Measurements from ENCODE around the gene BSN. TPM values are rescaled to one million over a fixed set of nuclear protein-coding genes. Genes with fewer than 3 reads are reported as not detected.

The BSN gene
- total RNA-seq, 4 donors from 2014 or later, result under 0.01 to 0.32 (median 0.27) TPM; not detected in 1

DNA sequence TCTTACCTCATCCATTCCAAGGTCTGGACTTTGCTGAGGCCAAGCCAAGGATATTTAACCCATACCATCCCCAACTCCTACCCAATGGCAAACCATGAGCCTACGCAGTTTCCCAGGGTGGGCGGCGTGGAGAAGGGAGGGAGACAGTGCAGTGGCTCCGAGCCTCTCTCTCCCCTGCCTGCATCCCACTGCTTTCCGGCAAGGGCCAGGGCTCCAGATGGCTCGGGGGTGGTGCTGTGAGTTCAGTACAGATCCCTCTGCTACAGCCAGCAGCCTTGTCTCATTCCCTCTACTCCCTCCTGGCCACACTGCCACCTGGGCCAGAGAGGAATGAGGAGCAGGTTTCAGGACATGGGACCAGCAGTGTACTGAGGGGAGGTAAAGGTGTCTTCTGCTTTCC is 75.6 kb downstream of the BSN start:
- no peak overlapping the region for H3K4me3 ChIP-seq
- no peaks in the 10 kb centered on the region for H3K9me3 ChIP-seq
- no peaks in the 10 kb centered on the region for H3K4me1 ChIP-seq
- H3K27ac ChIP-seq, result no peak overlapping the region
- no peaks in the 10 kb centered on the region for H3K36me3 ChIP-seq
- WGBS, 2 donors (ENCODE audit: low coverage in 1 of 2), result 89% methylated on average over 6 of the region's 6 CpGs; no CpG with 5 or more reads in 1 of the 2 donors
- TF ChIP-seq EP300 (IDR thresholded peaks at IDR 0.05; ENCODE audit: low read depth) (no peak), CTCF (IDR thresholded peaks at IDR 0.05) (no peak), POLR2A (IDR thresholded peaks at IDR 0.05) (no peak), POLR2AphosphoS5 (IDR thresholded peaks at IDR 0.05) (no peak)
- intact Hi-C loops (cut with DNase I; ENCODE audit: low total_unique reads), result no loop called here
- no peak for DNase-seq
- in situ Hi-C loops (cut with MboI; ENCODE audit: low pct_ligation_motif_present in 1 of 4, low pct_unique_long_range_greater_than_20kb in 1 of 4, low sequenced_read_pairs in 3 of 4), result loop anchor here in 1 of 4 donors (10.0 kb wide), 1 partner anchor 55 kb away; no protein-coding TSS in a partner anchor
- H3K27me3 ChIP-seq, result peaks cover 5% of the 10 kb centered on the region

- H3K27ac ChIP-seq, result no peak overlapping the region
- TF ChIP-seq POLR2A (IDR thresholded peaks at IDR 0.05) (no peak), POLR2AphosphoS5 (IDR thresholded peaks at IDR 0.05) (no peak), EP300 (IDR thresholded peaks at IDR 0.05; ENCODE audit: low read depth) (no peak), CTCF (IDR thresholded peaks at IDR 0.05) (no peak)
- intact Hi-C loops (cut with DNase I; ENCODE audit: low total_unique reads), result no loop called here
- in situ Hi-C loops (cut with MboI; ENCODE audit: low pct_ligation_motif_present in 1 of 4, low pct_unique_long_range_greater_than_20kb in 1 of 4, low sequenced_read_pairs in 3 of 4), result loop anchor here in 1 of 4 donors (10.0 kb wide), 1 partner anchor 56 kb away; no protein-coding TSS in a partner anchor
- H3K9me3 ChIP-seq, result no peaks in the 10 kb centered on the region
- H3K4me3 ChIP-seq, result no peak overlapping the region
- 100% methylated on average over 1 of the region's 1 CpG; no CpG with 5 or more reads in 1 of the 2 donors for WGBS, 2 donors (ENCODE audit: low coverage in 1 of 2)
- no peaks in the 10 kb centered on the region for H3K4me1 ChIP-seq
- H3K36me3 ChIP-seq, result no peaks in the 10 kb centered on the region
- DNase-seq, result no peak
- H3K27me3 ChIP-seq, result peaks cover 5% of the 10 kb centered on the region
Measured at GRCh38 chr3:49630784-49631183, 76.5 kb downstream of the BSN start.

DNA sequence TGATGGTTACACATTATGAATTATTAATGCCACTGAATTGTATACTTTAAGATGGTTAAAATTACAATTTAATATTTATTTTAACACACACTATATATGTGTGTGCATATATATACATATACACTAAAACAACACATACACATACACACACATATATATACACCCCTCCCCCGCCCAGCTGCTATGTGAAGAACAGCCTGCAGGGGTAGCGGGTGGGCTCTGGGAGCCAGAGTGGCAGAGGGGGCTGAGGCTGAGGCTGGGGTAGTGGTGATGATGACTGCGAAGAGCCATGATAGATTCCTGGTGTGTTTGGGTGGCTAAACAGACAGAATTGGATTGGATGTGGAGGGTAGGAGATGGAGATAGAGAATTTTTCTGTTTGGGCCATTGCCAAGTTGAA is 80.5 kb downstream of the BSN start:
- no peak for DNase-seq
- 73 to 85% methylated on average over 3 of the region's 3 CpGs for WGBS, 2 donors (ENCODE audit: low coverage in 1 of 2)
- in situ Hi-C loops (cut with MboI; ENCODE audit: low pct_ligation_motif_present in 1 of 4, low pct_unique_long_range_greater_than_20kb in 1 of 4, low sequenced_read_pairs in 3 of 4), result loop anchor here in 1 of 4 donors (10.0 kb wide), 1 partner anchor 60 kb away; no protein-coding TSS in a partner anchor
- Histone ChIP-seq H3K9me3 (no peaks in the 10 kb centered on the region), H3K36me3 (no peaks in the 10 kb centered on the region), H3K4me3 (no peak overlapping the region), H3K4me1 (no peaks in the 10 kb centered on the region), H3K27ac (no peak overlapping the region), H3K27me3 (peaks cover 5% of the 10 kb centered on the region)
- TF ChIP-seq EP300 (IDR thresholded peaks at IDR 0.05; ENCODE audit: low read depth) (no peak), POLR2A (IDR thresholded peaks at IDR 0.05) (no peak), CTCF (IDR thresholded peaks at IDR 0.05) (no peak), POLR2AphosphoS5 (IDR thresholded peaks at IDR 0.05) (no peak)
- intact Hi-C loops (cut with DNase I; ENCODE audit: low total_unique reads), result no loop called here

DNA sequence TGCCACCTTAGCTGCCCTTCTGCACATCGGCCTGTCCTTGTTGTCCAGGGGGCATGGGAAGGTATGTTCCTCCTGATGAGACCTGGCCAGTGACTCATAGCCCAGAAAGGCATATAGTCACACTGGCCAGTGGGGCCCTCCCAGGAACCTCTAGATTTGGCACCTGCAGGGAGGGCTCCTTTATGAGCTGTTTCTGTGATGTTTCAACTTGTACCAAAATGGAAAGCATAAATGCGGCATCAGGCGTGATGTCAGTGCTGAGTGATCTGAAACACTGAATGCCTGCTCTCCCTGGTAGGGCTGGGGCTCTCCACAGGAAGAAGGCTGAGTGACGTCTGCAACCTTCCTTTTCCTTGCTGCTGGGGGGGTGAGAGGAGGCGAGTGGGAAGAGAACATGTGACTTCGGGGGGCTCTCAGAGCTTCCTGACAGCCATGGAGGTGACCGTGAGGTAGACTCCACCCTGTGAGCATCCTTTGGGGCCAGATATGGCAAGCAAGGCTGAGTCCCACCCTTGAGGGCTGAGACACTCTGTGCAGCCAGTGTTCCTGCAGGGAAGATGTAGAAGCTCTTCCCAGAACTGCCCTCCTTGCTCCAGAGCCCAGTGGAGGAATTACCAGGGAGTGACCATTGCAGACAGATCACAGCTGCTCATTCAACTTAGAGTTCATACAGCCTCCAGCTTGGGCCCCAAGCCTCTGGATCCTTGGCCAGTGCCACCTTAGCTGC is 82.8 kb downstream of the BSN start:
- in situ Hi-C loops (cut with MboI; ENCODE audit: low pct_ligation_motif_present in 1 of 4, low pct_unique_long_range_greater_than_20kb in 1 of 4, low sequenced_read_pairs in 3 of 4), result loop anchor here in 1 of 4 donors (10.0 kb wide), 1 partner anchor 62 kb away; no protein-coding TSS in a partner anchor
- Histone ChIP-seq H3K27ac (no peak overlapping the region), H3K4me3 (no peak overlapping the region), H3K27me3 (peaks cover 5% of the 10 kb centered on the region), H3K36me3 (no peaks in the 10 kb centered on the region), H3K9me3 (no peaks in the 10 kb centered on the region), H3K4me1 (no peaks in the 10 kb centered on the region)
- intact Hi-C loops (cut with DNase I; ENCODE audit: low total_unique reads), result no loop called here
- TF ChIP-seq POLR2AphosphoS5 (IDR thresholded peaks at IDR 0.05), result no peak
- TF ChIP-seq CTCF (IDR thresholded peaks at IDR 0.05), result no peak
- TF ChIP-seq POLR2A (IDR thresholded peaks at IDR 0.05), result no peak
- WGBS, 2 donors (ENCODE audit: low coverage in 1 of 2), result 65% methylated on average over 6 of the region's 7 CpGs; no CpG with 5 or more reads in 1 of the 2 donors
- no peak for DNase-seq
